Fibroblast of villous mesenchyme (primary cell): ENCODE data around the gene MINDY1. TPM values are rescaled to one million over a fixed set of nuclear protein-coding genes. Genes with fewer than 3 reads are reported as not detected.

Experiments used
- DNase-seq: peaks from one replicate; pipeline ENCODE4 v3.0.0-alpha.2; 2010; ENCODE audit warnings: low read depth
- H3K4me3 ChIP-seq: 2 replicates; pipeline ENCODE4 v1.5.1; 2011; ENCODE audit warnings: low read depth, mild to moderate bottlenecking, low read length
- total RNA-seq: library from RNA; depleted of rRNA; stranded (reverse); fragments of >200 nt; gene quantifications from 2 replicates; pipeline ENCODE4 v1.2.3, GENCODE V29; 2012
- TF ChIP-seq, protein P1 (sequence below): IDR thresholded peaks from 2 replicates; pipeline ENCODE4 v1.5.1; 2012; ENCODE audit warnings: low read depth, mild to moderate bottlenecking, low read length; ENCODE audit not compliant: insufficient read depth

Gene MINDY1
- total RNA-seq, 1 donor, result 10.8 TPM

DNA sequence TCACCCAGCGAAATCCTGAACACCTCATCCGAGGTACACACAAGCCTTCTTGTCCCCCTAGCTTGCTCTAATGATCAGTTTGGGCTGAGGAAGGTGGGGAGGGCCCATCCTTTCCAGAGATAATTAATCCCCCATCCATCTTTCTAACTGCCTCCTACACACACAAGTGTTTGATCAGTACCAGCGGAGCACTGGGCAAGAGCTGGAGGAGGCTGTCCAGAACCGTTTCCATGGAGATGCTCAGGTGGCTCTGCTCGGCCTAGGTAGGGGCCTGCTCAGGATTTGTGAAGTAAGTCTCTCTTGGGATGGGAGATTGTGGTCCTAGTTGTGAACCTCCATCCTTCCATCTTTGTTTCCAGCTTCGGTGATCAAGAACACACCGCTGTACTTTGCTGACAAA, 18.8 kb downstream of the MINDY1 start:
- TF ChIP-seq, protein P1, sequence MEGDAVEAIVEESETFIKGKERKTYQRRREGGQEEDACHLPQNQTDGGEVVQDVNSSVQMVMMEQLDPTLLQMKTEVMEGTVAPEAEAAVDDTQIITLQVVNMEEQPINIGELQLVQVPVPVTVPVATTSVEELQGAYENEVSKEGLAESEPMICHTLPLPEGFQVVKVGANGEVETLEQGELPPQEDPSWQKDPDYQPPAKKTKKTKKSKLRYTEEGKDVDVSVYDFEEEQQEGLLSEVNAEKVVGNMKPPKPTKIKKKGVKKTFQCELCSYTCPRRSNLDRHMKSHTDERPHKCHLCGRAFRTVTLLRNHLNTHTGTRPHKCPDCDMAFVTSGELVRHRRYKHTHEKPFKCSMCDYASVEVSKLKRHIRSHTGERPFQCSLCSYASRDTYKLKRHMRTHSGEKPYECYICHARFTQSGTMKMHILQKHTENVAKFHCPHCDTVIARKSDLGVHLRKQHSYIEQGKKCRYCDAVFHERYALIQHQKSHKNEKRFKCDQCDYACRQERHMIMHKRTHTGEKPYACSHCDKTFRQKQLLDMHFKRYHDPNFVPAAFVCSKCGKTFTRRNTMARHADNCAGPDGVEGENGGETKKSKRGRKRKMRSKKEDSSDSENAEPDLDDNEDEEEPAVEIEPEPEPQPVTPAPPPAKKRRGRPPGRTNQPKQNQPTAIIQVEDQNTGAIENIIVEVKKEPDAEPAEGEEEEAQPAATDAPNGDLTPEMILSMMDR, result no peak
- no peak for DNase-seq
- no peak overlapping the region for H3K4me3 ChIP-seq

DNA sequence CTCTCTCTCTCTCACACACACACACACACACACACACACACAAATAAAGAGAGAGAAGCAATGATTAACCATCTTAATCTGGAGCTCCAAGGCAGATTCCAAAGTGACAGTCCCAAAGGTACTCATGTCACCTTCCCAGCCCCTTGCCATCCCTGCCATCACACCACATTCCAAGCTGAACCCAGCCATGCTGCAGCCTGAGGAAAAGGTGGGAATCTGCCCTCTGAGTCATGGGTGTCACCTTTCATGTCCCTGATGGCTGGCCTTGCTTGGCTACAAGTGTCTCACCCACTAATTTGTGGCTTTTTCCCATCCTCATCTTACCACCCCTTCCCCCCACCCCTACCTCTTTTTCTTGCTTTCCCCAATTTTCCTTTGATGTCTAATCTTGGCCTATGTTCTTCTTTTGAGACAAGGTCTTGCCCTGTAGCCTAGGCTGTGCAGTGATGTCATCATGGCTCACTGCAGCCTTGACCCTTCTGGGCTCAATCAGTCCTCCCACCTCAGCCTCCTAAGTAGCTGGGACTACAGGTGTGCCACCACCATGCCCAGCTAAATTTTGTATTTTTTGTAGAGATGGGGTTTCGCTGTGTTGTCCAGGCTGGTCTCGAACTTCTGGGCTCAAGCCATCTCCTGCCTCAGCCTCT, 21.4 kb downstream of the MINDY1 start:
- TF ChIP-seq, protein P1, result no peak
- no peak for DNase-seq
- no peak overlapping the region for H3K4me3 ChIP-seq

DNA sequence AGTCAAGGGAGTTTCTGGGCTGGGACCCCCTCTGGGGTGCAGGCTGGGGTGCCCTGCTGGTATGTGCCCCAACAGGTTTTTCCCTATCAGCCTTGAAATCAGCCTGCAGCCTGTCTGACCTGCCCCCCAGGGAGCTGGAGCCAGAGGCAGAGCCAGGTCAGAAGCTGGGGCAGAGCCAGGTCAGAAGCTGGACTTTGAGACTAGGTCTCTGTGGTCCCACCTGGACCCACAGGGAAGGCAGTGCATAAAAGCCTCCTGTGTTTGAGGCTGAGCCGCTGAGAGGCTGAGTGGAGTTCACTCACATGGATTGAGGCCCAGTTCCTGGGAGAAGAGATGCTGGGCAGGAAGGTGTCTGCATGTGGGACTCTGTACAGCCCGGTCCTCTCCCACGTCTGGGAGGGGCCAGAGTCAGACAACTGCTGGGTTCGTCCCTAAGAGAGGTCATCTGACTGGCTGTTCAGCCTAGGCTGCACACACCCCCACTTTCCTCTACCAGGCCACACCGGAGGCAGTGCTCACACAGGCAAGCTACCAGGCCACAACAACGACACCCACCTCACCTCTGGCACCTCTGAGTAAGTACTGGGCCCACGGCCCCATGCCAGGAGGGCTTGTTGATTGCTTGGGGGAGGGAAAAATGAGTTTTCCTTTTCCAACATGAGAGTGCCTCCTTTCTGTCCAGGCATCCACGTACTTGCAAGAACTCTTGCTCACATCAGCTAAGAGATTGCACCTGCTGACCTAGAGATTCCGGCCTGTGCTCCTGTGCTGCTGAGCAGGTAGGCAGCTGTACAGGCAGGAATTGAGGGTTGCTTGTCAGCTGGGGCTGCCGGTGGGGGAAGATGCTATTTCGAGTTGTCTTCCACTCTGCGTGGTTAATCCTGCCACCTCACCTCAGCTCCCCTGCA, 24.6 kb downstream of the MINDY1 start, which contains the start of gene ANXA9:
ANXA9 (plus strand) TSS at position 488 of the 908 bp plus-strand sequence. CDS start 814 bp downstream, outside the sequence.
- TF ChIP-seq, protein P1, result no peak
- no peak within 1 kb of the TSS for H3K4me3 ChIP-seq
- DNase-seq, result peak; percentile 27

DNA sequence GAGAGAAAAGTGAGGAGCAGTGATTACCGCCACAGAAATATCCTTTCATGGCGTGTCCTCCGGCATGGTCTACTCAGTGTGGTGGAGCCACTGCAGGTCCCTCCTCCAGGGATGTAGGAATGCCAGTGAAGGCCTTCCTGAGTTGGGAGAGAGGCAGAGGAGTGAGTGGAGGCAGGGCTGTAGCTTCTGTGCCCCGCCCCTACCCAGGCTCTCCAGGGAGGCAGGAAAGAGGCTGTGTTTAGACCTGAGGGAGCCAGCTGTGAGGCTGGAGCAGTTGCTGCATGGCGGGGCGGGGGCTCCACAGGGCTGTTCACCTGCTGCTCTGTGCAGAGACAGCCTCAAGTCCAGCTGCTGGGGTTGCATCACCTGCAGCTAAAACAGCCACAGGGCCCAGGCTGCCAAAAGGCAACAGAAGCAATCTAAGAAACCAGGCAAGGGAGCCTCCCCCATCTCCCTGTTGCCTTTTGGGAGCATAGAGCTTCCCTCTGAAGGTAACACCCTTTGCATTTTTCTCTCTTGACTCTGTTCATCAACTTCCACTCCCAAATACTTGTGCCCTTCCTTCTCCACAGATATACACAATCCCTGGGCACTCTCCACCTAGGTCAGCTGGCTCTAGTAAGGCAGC, 25.4 kb downstream of the MINDY1 start:
- TF ChIP-seq, protein P1, result no peak
- H3K4me3 ChIP-seq, result no peak overlapping the region
- no peak for DNase-seq

DNA sequence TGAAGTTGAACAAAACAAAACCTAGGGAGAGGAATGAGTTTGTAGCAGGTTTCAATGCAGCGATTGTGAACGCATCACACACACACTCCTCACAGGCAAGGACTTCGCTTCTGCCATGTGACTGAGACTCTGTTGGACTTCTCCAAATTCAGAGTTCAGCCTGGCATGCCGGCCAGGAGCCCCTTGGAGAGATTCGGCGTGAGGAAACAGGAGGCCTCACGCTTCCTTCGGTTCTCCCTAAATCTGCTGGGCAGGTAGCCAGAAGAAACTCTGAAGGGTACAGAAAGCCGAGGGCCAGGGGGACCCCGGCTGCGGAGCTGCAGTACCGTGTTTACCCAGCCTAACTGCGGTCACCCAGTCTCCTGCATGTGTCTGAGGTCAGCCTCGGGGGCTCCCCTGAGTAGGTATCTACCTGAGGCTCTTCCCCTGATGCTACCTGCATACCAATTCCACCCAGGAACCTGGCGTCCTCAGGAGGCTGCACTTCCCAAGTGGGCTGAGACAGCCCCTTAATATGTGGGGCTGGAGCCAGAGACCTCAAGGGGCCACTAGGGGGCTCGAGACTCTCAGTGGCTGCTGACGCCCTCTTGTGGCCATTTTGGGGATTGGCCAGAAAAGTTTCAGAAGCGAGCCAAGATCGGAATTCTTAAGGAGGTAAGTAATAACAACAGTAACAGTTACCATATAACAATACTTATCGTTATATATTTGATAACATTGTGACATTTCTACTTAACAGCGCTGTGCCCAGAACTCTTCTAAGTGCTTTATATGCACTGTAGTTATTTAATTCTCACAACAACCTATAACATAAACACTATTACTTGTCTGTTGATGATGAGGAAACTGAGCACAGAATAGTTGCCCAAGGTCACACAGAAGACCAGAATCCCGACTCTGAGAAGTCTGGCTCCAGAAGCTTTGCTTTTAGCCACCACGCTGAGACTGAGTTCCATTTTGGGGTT, 27.3 kb downstream of the MINDY1 start:
- no peak overlapping the region for H3K4me3 ChIP-seq
- TF ChIP-seq, protein P1, result peak; percentile 100
- peak; percentile 91 for DNase-seq
